Measurements from ENCODE around the gene CGNL1.

Gene CGNL1

GRCh38 chr15:57410373-57410772 lies 34.1 kb downstream of the CGNL1 start:
- no peak for DNase-seq (ENCODE audit: low spot score)
- no peak for TF ChIP-seq CTCF (IDR thresholded peaks at IDR 0.05; ENCODE audit: extremely low read depth, insufficient read depth, missing control alignments)
- in situ Hi-C loops (cut with MboI; ENCODE audit: low pct_unique_long_range_greater_than_20kb, low sequenced_read_pairs, unreplicated experiment) = no loop called here

- no peak for DNase-seq (ENCODE audit: low spot score)
- in situ Hi-C loops (cut with MboI; ENCODE audit: low pct_unique_long_range_greater_than_20kb, low sequenced_read_pairs, unreplicated experiment) = no loop called here
- TF ChIP-seq CTCF (IDR thresholded peaks at IDR 0.05; ENCODE audit: extremely low read depth, insufficient read depth, missing control alignments) = no peak
These were observed 35.9 kb downstream of the CGNL1 start for GRCh38 chr15:57411945-57412768.

- in situ Hi-C loops (cut with MboI; ENCODE audit: low pct_unique_long_range_greater_than_20kb, low sequenced_read_pairs, unreplicated experiment) = no loop called here
- DNase-seq (ENCODE audit: low spot score) = no peak
- TF ChIP-seq CTCF (IDR thresholded peaks at IDR 0.05; ENCODE audit: extremely low read depth, insufficient read depth, missing control alignments) = no peak
These were observed 39.3 kb downstream of the CGNL1 start for GRCh38 chr15:57415602-57416001.

- in situ Hi-C loops (cut with MboI; ENCODE audit: low pct_unique_long_range_greater_than_20kb, low sequenced_read_pairs, unreplicated experiment) = no loop called here
- TF ChIP-seq CTCF (IDR thresholded peaks at IDR 0.05; ENCODE audit: extremely low read depth, insufficient read depth, missing control alignments) = no peak
- no peak for DNase-seq (ENCODE audit: low spot score)
These were observed 42.3 kb downstream of the CGNL1 start for GRCh38 chr15:57418635-57419034.

- no peak for DNase-seq (ENCODE audit: low spot score)
- TF ChIP-seq CTCF (IDR thresholded peaks at IDR 0.05; ENCODE audit: extremely low read depth, insufficient read depth, missing control alignments) = no peak
- in situ Hi-C loops (cut with MboI; ENCODE audit: low pct_unique_long_range_greater_than_20kb, low sequenced_read_pairs, unreplicated experiment) = no loop called here
These were observed 43.0 kb downstream of the CGNL1 start for GRCh38 chr15:57419335-57419734.

GRCh38 chr15:57421110-57421509 lies 44.8 kb downstream of the CGNL1 start:
- no peak for DNase-seq (ENCODE audit: low spot score)
- TF ChIP-seq CTCF (IDR thresholded peaks at IDR 0.05; ENCODE audit: extremely low read depth, insufficient read depth, missing control alignments) = no peak
- in situ Hi-C loops (cut with MboI; ENCODE audit: low pct_unique_long_range_greater_than_20kb, low sequenced_read_pairs, unreplicated experiment) = no loop called here
